ENCODE results near the gene UHRF1. TPM values are rescaled to one million over a fixed set of nuclear protein-coding genes. Genes with fewer than 3 reads are reported as not detected.

The UHRF1 gene
- polyA plus RNA-seq, 1 experiment, result 10.3 TPM

GRCh38 chr19:4902796-4903195 lies 6.5 kb upstream of the UHRF1 start, which contains the start of gene ARRDC5:
ARRDC5 (minus strand) TSS chr19:4902896; CDS start chr19:4902825, 71 bp downstream.
- no peak for DNase-seq (ENCODE audit: low read depth)
- H3K4me3 ChIP-seq (ENCODE audit: low read depth, low read length), result no peak within 1 kb of the TSS
- no peak for TF ChIP-seq CTCF (IDR thresholded peaks at IDR 0.05; ENCODE audit: insufficient read depth, low read depth, low read length)
- no peaks in the 10 kb centered on the region for H3K27me3 ChIP-seq (ENCODE audit: control insufficient read depth, insufficient read depth, low read length)
- ChIA-PET CTCF (interaction anchor here (0.6 to 1.5 kb wide), 3 partner anchors 9 to 102 kb away, joined by 3 to 6 read pairs (median 5); no protein-coding TSS in a partner anchor), POLR2A (no interaction called here)
- H3K36me3 ChIP-seq (ENCODE audit: control insufficient read depth, insufficient read depth, low read length), result no peaks in the 10 kb centered on the region

GRCh38 chr19:4904481-4904880 lies 4.8 kb upstream of the UHRF1 start:
- Histone ChIP-seq H3K27me3 (ENCODE audit: control insufficient read depth, insufficient read depth, low read length) (no peaks in the 10 kb centered on the region), H3K36me3 (ENCODE audit: control insufficient read depth, insufficient read depth, low read length) (no peaks in the 10 kb centered on the region), H3K4me3 (ENCODE audit: low read depth, low read length) (no peak overlapping the region)
- TF ChIP-seq CTCF (IDR thresholded peaks at IDR 0.05; ENCODE audit: insufficient read depth, low read depth, low read length), result no peak
- CTCF ChIA-PET, result interaction anchor here (1.8 kb wide), 1 partner anchor 32 kb away, joined by 5 read pairs; no protein-coding TSS in a partner anchor
- POLR2A ChIA-PET, result no interaction called here
- DNase-seq (ENCODE audit: low read depth), result no peak

- no peak for DNase-seq (ENCODE audit: low read depth)
- CTCF ChIA-PET, result interaction anchor here (0.7 to 1.7 kb wide), 5 partner anchors 17 to 123 kb away, joined by 3 to 7 read pairs (median 4); no protein-coding TSS in a partner anchor
- no peaks in the 10 kb centered on the region for H3K36me3 ChIP-seq (ENCODE audit: control insufficient read depth, insufficient read depth, low read length)
- POLR2A ChIA-PET, result no interaction called here
- H3K27me3 ChIP-seq (ENCODE audit: control insufficient read depth, insufficient read depth, low read length), result no peaks in the 10 kb centered on the region
- no peak overlapping the region for H3K4me3 ChIP-seq (ENCODE audit: low read depth, low read length)
- no peak for TF ChIP-seq CTCF (IDR thresholded peaks at IDR 0.05; ENCODE audit: insufficient read depth, low read depth, low read length)
These were observed 2.3 kb upstream of the UHRF1 start for GRCh38 chr19:4906963-4907362.

GRCh38 chr19:4908360-4908759 lies 941 bp upstream of the UHRF1 start:
- POLR2A ChIA-PET, result no interaction called here
- CTCF ChIA-PET, result interaction anchor here (1.2 to 1.7 kb wide), 2 partner anchors 57 to 124 kb away, joined by 3 to 7 read pairs; no protein-coding TSS in a partner anchor
- Histone ChIP-seq H3K36me3 (ENCODE audit: control insufficient read depth, insufficient read depth, low read length) (no peaks in the 10 kb centered on the region), H3K27me3 (ENCODE audit: control insufficient read depth, insufficient read depth, low read length) (no peaks in the 10 kb centered on the region), H3K4me3 (ENCODE audit: low read depth, low read length) (no peak overlapping the region)
- DNase-seq (ENCODE audit: low read depth), result no peak
- no peak for TF ChIP-seq CTCF (IDR thresholded peaks at IDR 0.05; ENCODE audit: insufficient read depth, low read depth, low read length)

GRCh38 chr19:4908781-4909155 lies 533 bp upstream of the UHRF1 start:
- CTCF ChIA-PET, result interaction anchor here (0.9 to 7.4 kb wide), 4 partner anchors 58 to 124 kb away, joined by 3 to 133 read pairs (median 5); no protein-coding TSS in a partner anchor
- Histone ChIP-seq H3K27me3 (ENCODE audit: control insufficient read depth, insufficient read depth, low read length) (no peaks in the 10 kb centered on the region), H3K36me3 (ENCODE audit: control insufficient read depth, insufficient read depth, low read length) (no peaks in the 10 kb centered on the region), H3K4me3 (ENCODE audit: low read depth, low read length) (no peak overlapping the region)
- no peak for TF ChIP-seq CTCF (IDR thresholded peaks at IDR 0.05; ENCODE audit: insufficient read depth, low read depth, low read length)
- no peak for DNase-seq (ENCODE audit: low read depth)
- POLR2A ChIA-PET, result no interaction called here

Measured in BJ (cell line).